ENCODE data around the gene USP7.

DNA sequence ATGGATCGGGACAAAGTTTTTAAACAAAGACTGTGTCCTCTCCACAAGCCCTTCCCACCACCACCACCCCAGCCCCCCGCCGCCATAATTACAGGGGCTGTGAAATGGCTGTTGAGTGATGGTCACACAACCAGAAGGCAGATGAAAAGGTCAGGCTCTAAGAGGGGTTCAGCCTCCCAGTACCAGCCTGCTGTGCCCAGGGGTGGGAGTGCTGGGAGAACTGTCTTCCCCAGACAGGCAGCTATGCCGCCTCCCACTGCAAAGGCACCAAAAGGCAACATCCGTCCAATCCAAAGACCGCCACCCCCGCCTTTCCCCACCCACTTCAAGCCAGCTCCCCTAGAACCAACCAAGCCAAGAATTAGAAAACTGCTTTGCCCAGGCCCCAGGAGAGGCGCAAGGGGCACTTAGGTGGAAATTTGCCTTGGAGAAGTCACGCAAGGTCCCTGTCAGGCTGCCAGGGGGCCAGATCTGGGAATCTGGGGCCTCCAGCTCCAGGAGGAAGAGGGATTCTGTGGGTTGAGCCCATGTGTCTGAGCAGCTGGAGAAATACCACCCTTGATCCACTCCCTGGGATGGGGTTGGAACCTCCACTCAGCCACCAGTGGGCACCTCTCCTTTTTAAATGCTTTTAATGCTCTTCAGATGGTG is 109.3 kb downstream of the USP7 start:
- TF ChIP-seq, protein P1, sequence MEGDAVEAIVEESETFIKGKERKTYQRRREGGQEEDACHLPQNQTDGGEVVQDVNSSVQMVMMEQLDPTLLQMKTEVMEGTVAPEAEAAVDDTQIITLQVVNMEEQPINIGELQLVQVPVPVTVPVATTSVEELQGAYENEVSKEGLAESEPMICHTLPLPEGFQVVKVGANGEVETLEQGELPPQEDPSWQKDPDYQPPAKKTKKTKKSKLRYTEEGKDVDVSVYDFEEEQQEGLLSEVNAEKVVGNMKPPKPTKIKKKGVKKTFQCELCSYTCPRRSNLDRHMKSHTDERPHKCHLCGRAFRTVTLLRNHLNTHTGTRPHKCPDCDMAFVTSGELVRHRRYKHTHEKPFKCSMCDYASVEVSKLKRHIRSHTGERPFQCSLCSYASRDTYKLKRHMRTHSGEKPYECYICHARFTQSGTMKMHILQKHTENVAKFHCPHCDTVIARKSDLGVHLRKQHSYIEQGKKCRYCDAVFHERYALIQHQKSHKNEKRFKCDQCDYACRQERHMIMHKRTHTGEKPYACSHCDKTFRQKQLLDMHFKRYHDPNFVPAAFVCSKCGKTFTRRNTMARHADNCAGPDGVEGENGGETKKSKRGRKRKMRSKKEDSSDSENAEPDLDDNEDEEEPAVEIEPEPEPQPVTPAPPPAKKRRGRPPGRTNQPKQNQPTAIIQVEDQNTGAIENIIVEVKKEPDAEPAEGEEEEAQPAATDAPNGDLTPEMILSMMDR (IDR thresholded peaks at IDR 0.05; ENCODE audit: low read depth, low read length, poor library complexity, severe bottlenecking): no peak
- TF ChIP-seq EZH2phosphoT487 (IDR thresholded peaks at IDR 0.05; ENCODE audit: borderline replicate concordance, low read length): no peak
